Bronchial epithelial cell (primary cell): ENCODE measurements around the gene C1orf21. TPM values are rescaled to one million over a fixed set of nuclear protein-coding genes. Genes with fewer than 3 reads are reported as not detected.
A peak's percentile ranks its signal among the peaks of the same experiment; 100 is the strongest.

Experiments
- DNase-seq: peaks from one replicate; pipeline ENCODE4 v3.0.0-alpha.2; 2010; ENCODE audit warnings: low read depth
- FAIRE-seq: peaks from 2 replicates; lab custom pipeline; 2011; peaks lifted over from hg19 to GRCh38; lab: Jason Lieb, UNC
- H3K27me3 ChIP-seq: 2 replicates; pipeline ENCODE4 v1.5.1; 2011; ENCODE audit warnings: low read length; ENCODE audit not compliant: control insufficient read depth, insufficient read depth
- H3K36me3 ChIP-seq: 2 replicates; pipeline ENCODE4 v1.5.1; 2011; ENCODE audit warnings: low read length; ENCODE audit not compliant: control insufficient read depth, insufficient read depth
- H3K4me3 ChIP-seq: 2 replicates; pipeline ENCODE4 v1.5.1; 2011; ENCODE audit warnings: mild to moderate bottlenecking, low read depth, low read length, control low read depth
- CTCF ChIP-seq: IDR thresholded peaks from 2 replicates; pipeline ENCODE4 v1.5.1; 2011; ENCODE audit warnings: mild to moderate bottlenecking, moderate library complexity, low read length, control low read depth, inconsistent platforms; ENCODE audit not compliant: insufficient read depth, severe bottlenecking
- total RNA-seq: library from RNA; depleted of rRNA; stranded (reverse); fragments of >200 nt; gene quantifications from 2 replicates; pipeline ENCODE4 v1.2.1, GENCODE V29; 2014

C1orf21 gene
- total RNA-seq, 1 donor from 2014 or later = 10.3 TPM

GRCh38 chr1:184562806-184563205 lies 176.0 kb downstream of the C1orf21 start:
- Histone ChIP-seq H3K27me3 (no peaks in the 10 kb centered on the region), H3K4me3 (no peak overlapping the region), H3K36me3 (no peaks in the 10 kb centered on the region)
- DNase-seq = no peak
- no peak for FAIRE-seq
- no peak for TF ChIP-seq CTCF

GRCh38 chr1:184563308-184563707 lies 176.5 kb downstream of the C1orf21 start:
- peak; percentile 39 for TF ChIP-seq CTCF
- no peak for FAIRE-seq
- peak; percentile 39 for DNase-seq

GRCh38 chr1:184567009-184567408 lies 180.2 kb downstream of the C1orf21 start:
- DNase-seq = no peak
- no peak for FAIRE-seq
- no peak for TF ChIP-seq CTCF
- no peaks in the 10 kb centered on the region for H3K27me3 ChIP-seq
- H3K4me3 ChIP-seq = no peak overlapping the region
- no peaks in the 10 kb centered on the region for H3K36me3 ChIP-seq

More at GRCh38 chr1:184563308-184563707, 176.5 kb downstream of the C1orf21 start:
- Histone ChIP-seq H3K27me3 (no peaks in the 10 kb centered on the region), H3K36me3 (no peaks in the 10 kb centered on the region), H3K4me3 (no peak overlapping the region)

GRCh38 chr1:184567637-184568036 lies 180.8 kb downstream of the C1orf21 start:
- FAIRE-seq (no peak), DNase-seq (no peak)
- no peaks in the 10 kb centered on the region for H3K27me3 ChIP-seq
- no peak for TF ChIP-seq CTCF
- no peaks in the 10 kb centered on the region for H3K36me3 ChIP-seq
- H3K4me3 ChIP-seq = no peak overlapping the region

GRCh38 chr1:184568148-184568547 lies 181.3 kb downstream of the C1orf21 start:
- no peak for FAIRE-seq
- H3K36me3 ChIP-seq = no peaks in the 10 kb centered on the region
- no peaks in the 10 kb centered on the region for H3K27me3 ChIP-seq
- H3K4me3 ChIP-seq = no peak overlapping the region
- DNase-seq = no peak
- TF ChIP-seq CTCF = no peak

- no peaks in the 10 kb centered on the region for H3K36me3 ChIP-seq
- no peak for FAIRE-seq
- H3K27me3 ChIP-seq = no peaks in the 10 kb centered on the region
- TF ChIP-seq CTCF = no peak
- H3K4me3 ChIP-seq = no peak overlapping the region
- no peak for DNase-seq
Measured at GRCh38 chr1:184569106-184569505, 182.3 kb downstream of the C1orf21 start.
